Body of pancreas (tissue), 4 donors: ENCODE results near the gene BRK1.

ENCODE experiments used
- CTCF ChIP-seq, 7 experiments: fragments of 450-650 bp in 4 of 7; fragments of 200-600 bp in 3 of 7; sonication (generic) in 3 of 7; IDR thresholded peaks; one replicate each; pipeline ENCODE4 v1.5.1; 2016 to 2019; ENCODE audit warnings: antibody characterized with exemption in 7 of 7
- POLR2A ChIP-seq, 3 donors: fragments of 450-650 bp; IDR thresholded peaks; one replicate each; pipeline ENCODE4 v1.6.1; 2016; ENCODE audit warnings: antibody characterized with exemption in 3 of 3, mild to moderate bottlenecking in 2 of 3

- TF ChIP-seq CTCF (IDR thresholded peaks at IDR 0.05), result no peak
- no peak for TF ChIP-seq POLR2A (IDR thresholded peaks at IDR 0.05)
Observed at GRCh38 chr3:10119376-10119775, 3.9 kb downstream of the BRK1 start.
